Astrocyte of the spinal cord (primary cell): ENCODE results near the gene CPHXL2.

ENCODE experiments used
- DNase-seq: peaks from one replicate; pipeline ENCODE4 v3.0.0; 2011; ENCODE audit warnings: low read depth, low spot score
- H3K4me3 ChIP-seq: 2 replicates; pipeline ENCODE4 v1.5.1; 2011; ENCODE audit warnings: low read depth, mild to moderate bottlenecking, low read length, moderate library complexity
- in situ Hi-C: cut with HindIII; loops from 2 replicates; pipeline ENCODE4 v1.10.0; 2017; ENCODE audit warnings: low sequenced_read_pairs
- TF ChIP-seq, protein P1 (sequence below): IDR thresholded peaks from 2 replicates; pipeline ENCODE4 v1.5.1; 2012; ENCODE audit warnings: low read depth, mild to moderate bottlenecking, low read length, inconsistent platforms

The CPHXL2 gene

DNA sequence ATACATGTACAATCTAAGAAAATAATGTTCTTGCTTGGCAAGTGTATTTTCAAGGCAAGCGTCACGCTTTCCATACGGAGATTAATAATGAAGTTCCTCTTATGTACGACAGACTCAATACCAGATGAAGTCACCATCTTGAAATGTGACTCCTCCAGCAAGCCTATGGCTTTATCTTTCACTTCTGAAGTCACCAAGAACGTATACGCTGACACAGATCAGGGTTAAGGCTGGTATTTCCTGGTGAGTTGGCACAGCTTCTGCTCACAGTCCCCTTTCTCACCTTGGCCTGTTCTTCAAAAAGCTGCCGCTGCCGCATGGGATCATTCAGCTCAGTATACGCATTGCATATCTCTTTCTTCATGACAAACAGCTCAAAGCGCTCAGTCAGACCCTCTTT, 47.7 kb downstream of the CPHXL2 start:
- in situ Hi-C loops = no loop called here
- no peak for DNase-seq
- H3K4me3 ChIP-seq = no peak overlapping the region
- TF ChIP-seq, protein P1, sequence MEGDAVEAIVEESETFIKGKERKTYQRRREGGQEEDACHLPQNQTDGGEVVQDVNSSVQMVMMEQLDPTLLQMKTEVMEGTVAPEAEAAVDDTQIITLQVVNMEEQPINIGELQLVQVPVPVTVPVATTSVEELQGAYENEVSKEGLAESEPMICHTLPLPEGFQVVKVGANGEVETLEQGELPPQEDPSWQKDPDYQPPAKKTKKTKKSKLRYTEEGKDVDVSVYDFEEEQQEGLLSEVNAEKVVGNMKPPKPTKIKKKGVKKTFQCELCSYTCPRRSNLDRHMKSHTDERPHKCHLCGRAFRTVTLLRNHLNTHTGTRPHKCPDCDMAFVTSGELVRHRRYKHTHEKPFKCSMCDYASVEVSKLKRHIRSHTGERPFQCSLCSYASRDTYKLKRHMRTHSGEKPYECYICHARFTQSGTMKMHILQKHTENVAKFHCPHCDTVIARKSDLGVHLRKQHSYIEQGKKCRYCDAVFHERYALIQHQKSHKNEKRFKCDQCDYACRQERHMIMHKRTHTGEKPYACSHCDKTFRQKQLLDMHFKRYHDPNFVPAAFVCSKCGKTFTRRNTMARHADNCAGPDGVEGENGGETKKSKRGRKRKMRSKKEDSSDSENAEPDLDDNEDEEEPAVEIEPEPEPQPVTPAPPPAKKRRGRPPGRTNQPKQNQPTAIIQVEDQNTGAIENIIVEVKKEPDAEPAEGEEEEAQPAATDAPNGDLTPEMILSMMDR = no peak

- no peak for DNase-seq
- in situ Hi-C loops = no loop called here
- TF ChIP-seq, protein P1 = no peak
- no peak overlapping the region for H3K4me3 ChIP-seq
These were observed 48.5 kb downstream of the CPHXL2 start for GRCh38 chr16:75628351-75628750.

GRCh38 chr16:75627851-75628250, 49.0 kb downstream of the CPHXL2 start:
- no peak for DNase-seq
- in situ Hi-C loops = no loop called here
- H3K4me3 ChIP-seq = no peak overlapping the region
- TF ChIP-seq, protein P1 = no peak

DNA sequence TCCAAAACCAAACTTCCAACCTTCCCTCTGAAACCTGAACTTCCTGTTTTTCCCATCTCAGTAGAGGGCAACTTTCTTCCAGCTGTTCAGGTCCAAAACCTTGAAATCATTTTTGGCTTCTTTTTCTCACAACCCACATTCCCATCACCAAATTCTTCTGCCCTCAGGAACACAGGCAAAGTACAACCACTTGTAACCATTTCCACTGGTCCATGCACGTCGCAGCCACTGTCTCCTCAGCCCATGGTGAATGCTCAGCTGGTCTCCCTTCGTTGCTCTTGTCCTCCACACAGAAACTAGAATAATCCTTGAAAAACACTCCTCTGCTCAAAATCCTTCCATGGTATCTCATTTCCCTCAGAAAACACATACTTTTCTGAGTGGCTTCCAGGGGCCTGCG, 50.0 kb downstream of the CPHXL2 start:
- in situ Hi-C loops = no loop called here
- TF ChIP-seq, protein P1 = peak; percentile 0
- no peak overlapping the region for H3K4me3 ChIP-seq
- DNase-seq = no peak

DNA sequence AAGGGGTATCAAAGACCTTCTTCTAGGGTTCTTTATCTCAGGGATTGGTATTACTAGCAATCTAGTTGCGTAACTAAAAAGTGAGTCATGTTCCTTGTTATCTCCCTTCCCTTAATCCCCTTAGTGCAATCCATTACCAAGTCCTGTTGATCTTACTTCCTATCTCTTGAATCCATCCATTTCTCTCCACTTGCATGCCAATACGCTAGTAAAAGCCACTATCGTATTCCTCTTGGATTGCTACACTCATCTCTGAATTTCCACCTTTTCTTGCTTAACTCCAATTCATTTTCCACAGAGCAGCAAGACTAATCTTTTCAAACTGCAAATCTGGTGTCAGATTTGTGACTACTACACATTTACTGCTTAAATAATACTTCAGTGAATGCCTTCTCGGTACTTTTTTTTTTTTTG, 51.9 kb downstream of the CPHXL2 start:
- DNase-seq = no peak
- in situ Hi-C loops = no loop called here
- no peak overlapping the region for H3K4me3 ChIP-seq
- TF ChIP-seq, protein P1 = no peak

- TF ChIP-seq, protein P1 = no peak
- in situ Hi-C loops = no loop called here
- peak within 1 kb of the TSS; percentile 89 for H3K4me3 ChIP-seq
- DNase-seq = peak; percentile 99
These were observed 53.8 kb downstream of the CPHXL2 start, which contains the start of gene ADAT1 for GRCh38 chr16:75622761-75623605. TSS of gene ADAT1 (minus strand) at chr16:75623281. CDS start at chr16:75620799, 2,482 bp downstream.

GRCh38 chr16:75621170-75621477, 55.7 kb downstream of the CPHXL2 start:
- peak; percentile 65 for DNase-seq
- TF ChIP-seq, protein P1 = peak; percentile 75
- in situ Hi-C loops = no loop called here

More at GRCh38 chr16:75621170-75621477, 55.7 kb downstream of the CPHXL2 start:
- no peak overlapping the region for H3K4me3 ChIP-seq
